Measurements from ENCODE around the gene IFRD2.

DNA sequence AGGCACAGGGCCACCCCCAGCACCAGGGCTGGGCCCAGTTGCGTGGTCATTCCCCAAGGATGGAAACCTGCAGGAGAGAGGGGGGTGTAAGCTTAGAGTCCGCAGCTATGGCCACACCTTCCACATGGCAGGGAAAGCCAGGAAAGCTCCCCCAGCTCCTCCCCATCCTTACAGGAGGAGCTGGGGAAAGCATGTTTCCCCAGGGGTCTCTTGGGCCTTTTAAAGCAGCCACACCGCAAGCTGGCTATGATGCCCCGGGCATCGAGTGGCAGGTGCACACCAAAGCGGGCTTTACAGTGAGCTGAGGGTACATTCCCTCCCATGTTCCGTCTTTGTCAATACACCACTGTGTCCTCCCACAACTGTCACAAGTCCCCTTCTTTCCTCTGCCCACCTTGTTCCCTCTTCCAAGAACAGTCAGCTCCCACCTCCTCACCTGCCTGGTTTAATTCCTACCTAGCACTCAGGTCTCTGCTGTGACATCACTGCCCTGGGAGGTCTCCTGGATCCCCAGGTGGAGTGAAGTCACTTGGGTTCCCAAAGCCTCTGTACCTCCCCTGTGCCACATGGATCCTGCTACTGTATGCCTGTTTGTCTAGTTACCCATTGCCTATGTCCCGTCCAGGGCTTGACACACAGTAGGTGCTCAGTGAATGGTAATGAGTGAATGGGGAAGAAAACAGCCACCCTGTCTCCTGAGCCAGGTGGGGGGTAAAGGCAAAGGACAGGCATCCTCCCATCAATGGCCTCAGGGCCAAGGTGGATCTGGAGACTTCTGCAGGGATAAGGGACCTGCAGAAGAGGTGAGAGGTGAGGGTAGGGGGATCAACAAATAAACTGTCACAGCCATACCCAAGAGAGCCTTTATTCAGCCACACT is 3.6 kb upstream of the IFRD2 start:
- TF ChIP-seq, protein P1, sequence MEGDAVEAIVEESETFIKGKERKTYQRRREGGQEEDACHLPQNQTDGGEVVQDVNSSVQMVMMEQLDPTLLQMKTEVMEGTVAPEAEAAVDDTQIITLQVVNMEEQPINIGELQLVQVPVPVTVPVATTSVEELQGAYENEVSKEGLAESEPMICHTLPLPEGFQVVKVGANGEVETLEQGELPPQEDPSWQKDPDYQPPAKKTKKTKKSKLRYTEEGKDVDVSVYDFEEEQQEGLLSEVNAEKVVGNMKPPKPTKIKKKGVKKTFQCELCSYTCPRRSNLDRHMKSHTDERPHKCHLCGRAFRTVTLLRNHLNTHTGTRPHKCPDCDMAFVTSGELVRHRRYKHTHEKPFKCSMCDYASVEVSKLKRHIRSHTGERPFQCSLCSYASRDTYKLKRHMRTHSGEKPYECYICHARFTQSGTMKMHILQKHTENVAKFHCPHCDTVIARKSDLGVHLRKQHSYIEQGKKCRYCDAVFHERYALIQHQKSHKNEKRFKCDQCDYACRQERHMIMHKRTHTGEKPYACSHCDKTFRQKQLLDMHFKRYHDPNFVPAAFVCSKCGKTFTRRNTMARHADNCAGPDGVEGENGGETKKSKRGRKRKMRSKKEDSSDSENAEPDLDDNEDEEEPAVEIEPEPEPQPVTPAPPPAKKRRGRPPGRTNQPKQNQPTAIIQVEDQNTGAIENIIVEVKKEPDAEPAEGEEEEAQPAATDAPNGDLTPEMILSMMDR (IDR thresholded peaks at IDR 0.05): no peak
- no peak for TF ChIP-seq ZFX (IDR thresholded peaks at IDR 0.05; ENCODE audit: borderline replicate concordance)

Data from 22Rv1 (cell line).